Ascending aorta (tissue), 2 donors: ENCODE measurements around the gene TDP2. TPM values are rescaled to one million over a fixed set of nuclear protein-coding genes. Genes with fewer than 3 reads are reported as not detected.
A peak's percentile ranks its signal among the peaks of the same experiment; 100 is the strongest.
"Not testable (repeated sequence)": the region's sequence is repeated elsewhere in the genome, so short reads cannot be mapped to it uniquely, and the experiment has no call there.

Experiments
- DNase-seq, 2 donors: peaks; one replicate each; pipeline ENCODE4 v3.0.0-alpha.2; 2019; ENCODE audit warnings: low spot score in 2 of 2
- H3K27ac ChIP-seq, 2 donors: fragments of 200-600 bp; sonication (generic); one replicate each; pipeline ENCODE4 v1.5.1; 2016 to 2017; ENCODE audit warnings: mild to moderate bottlenecking in 1 of 2
- H3K27me3 ChIP-seq: fragments of 200-600 bp; sonication (generic); one replicate; pipeline ENCODE4 v1.5.1; 2017
- H3K36me3 ChIP-seq, 2 donors: fragments of 200-600 bp; sonication (generic); one replicate each; pipeline ENCODE4 v1.5.1; 2016
- H3K4me1 ChIP-seq, 2 donors: fragments of 200-600 bp; sonication (generic); one replicate each; pipeline ENCODE4 v1.5.1; 2016 to 2017; ENCODE audit warnings: mild to moderate bottlenecking in 1 of 2
- H3K4me3 ChIP-seq, 2 donors: fragments of 200-600 bp; sonication (generic); one replicate each; pipeline ENCODE4 v1.5.1; 2016 to 2017; ENCODE audit warnings: mild to moderate bottlenecking in 1 of 2
- H3K9me3 ChIP-seq, 2 donors: fragments of 200-600 bp; sonication (generic); one replicate each; pipeline ENCODE4 v1.5.1; 2016
- intact Hi-C: fragments of 100-400 bp; cut with DNase I; formaldehyde crosslinking; loops from one replicate; pipeline ENCODE4 v1.15.1; 2023
- total RNA-seq: library from RNA; depleted of rRNA; stranded (reverse); fragments of >200 nt; gene quantifications from one replicate; pipeline ENCODE4 v1.1.0, GENCODE V29; 2016
- TF ChIP-seq, protein P1 (sequence below), 3 experiments: fragments of 200-600 bp in 2 of 3; fragments of 450-650 bp in 1 of 3; sonication (generic) in 2 of 3; IDR thresholded peaks; one replicate each; pipeline ENCODE4 v1.5.1; 2016 to 2019; ENCODE audit warnings: antibody characterized with exemption in 3 of 3, mild to moderate bottlenecking in 1 of 3, moderate library complexity in 1 of 3

Gene TDP2
- total RNA-seq, 1 donor from 2014 or later = 5.6 TPM

DNA sequence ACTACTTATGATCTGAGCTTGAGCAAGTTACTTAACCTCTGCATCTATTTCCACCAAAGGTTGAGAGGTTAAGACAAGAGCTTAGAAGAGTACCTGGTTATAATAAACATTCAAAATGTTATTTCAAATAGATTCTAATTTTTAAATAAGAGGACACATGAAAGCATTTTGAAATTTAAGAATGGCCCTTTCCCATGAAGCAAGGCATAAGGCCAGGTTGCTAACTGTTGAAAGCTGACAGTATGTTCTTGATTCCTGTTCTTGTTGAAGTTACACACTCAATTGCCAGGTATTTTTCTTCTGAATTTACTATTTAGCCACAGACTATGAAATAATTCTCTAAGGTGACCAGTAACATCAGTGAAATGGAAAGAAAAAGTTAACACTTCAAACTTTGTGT, 37.8 kb upstream of the TDP2 start:
- DNase-seq = no peak
- Histone ChIP-seq H3K4me1 (peaks cover 0 to 8% of the 10 kb centered on the region in 2 donors), H3K36me3 (peaks cover 45 to 81% of the 10 kb centered on the region in 2 donors), H3K27ac (no peak overlapping the region), H3K4me3 (no peak overlapping the region), H3K27me3 (no peaks in the 10 kb centered on the region), H3K9me3 (no peaks in the 10 kb centered on the region)
- TF ChIP-seq, protein P1, sequence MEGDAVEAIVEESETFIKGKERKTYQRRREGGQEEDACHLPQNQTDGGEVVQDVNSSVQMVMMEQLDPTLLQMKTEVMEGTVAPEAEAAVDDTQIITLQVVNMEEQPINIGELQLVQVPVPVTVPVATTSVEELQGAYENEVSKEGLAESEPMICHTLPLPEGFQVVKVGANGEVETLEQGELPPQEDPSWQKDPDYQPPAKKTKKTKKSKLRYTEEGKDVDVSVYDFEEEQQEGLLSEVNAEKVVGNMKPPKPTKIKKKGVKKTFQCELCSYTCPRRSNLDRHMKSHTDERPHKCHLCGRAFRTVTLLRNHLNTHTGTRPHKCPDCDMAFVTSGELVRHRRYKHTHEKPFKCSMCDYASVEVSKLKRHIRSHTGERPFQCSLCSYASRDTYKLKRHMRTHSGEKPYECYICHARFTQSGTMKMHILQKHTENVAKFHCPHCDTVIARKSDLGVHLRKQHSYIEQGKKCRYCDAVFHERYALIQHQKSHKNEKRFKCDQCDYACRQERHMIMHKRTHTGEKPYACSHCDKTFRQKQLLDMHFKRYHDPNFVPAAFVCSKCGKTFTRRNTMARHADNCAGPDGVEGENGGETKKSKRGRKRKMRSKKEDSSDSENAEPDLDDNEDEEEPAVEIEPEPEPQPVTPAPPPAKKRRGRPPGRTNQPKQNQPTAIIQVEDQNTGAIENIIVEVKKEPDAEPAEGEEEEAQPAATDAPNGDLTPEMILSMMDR (IDR thresholded peaks at IDR 0.05) = no peak
- intact Hi-C loops = no loop called here

DNA sequence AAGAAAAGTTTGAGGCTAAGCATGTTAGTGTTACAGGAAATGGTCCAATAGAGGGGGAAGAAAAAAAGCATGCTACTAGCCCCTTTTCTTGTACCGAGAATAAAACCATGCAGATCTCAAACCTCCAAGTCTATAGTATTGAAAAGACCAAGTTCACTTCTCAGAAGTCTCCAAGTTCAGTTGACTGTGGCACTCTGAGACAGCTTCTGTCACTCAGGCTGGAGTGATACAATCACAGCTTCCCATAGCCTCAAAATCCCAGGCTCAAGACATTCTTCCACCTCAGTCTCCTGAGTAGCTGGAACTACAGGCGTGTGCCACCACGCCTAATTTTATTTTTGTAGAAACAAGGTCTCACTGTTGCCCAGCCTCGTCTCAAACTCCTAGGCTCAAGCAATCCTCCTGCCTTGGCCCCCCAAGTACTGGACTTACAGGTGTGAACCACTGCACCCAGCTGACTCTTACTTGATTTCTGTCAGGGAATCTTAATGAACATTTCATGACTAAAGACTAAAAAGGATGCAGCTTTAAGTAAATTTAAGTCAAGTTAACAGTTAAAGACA, 36.1 kb upstream of the TDP2 start:
- intact Hi-C loops = no loop called here
- H3K36me3 ChIP-seq = peaks cover 34 to 64% of the 10 kb centered on the region in 2 donors
- TF ChIP-seq, protein P1 (IDR thresholded peaks at IDR 0.05) = no peak

DNA sequence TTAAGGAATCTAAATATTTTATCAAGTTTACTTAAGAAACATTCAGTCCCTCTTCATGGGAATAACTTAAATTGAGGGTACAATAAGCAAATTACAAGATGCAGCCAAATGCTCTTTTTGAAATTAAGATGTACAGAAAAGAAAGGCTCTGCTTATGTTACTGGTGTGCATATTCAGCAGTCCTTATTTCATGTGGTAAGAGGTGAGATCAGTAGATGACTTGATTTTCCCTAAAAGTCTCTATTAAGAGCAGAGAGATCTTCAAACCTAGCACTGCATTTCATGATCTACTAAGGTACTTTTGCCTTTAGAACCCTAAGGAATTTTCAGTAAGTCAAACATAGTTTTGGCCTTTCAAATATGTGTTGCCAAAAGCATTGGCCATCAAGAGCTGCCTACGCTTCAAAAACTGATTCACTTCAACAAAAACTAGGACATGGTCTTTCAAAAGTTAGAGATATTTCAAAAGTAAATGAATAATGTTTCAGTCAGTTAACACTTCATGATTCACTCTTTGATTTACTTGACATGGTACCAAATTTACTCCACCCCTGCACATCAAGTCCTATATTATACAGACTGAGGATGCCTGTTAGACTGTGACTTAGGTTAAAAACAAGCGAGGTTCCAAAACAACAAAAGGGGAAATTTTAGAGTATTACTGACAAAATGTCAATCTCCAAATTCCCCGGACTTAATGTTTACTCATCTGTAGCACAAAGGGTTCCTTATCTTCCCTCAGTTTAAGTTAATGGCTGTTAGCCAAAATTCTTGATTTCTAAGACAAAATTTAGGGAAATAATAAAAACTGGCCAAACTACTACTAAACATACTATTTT, 33.0 kb upstream of the TDP2 start:
- H3K4me1 ChIP-seq = peaks cover 0 to 7% of the 10 kb centered on the region in 2 donors
- H3K27ac ChIP-seq = peak overlapping the region; percentile 8 to 21
- H3K36me3 ChIP-seq = peaks cover 7 to 33% of the 10 kb centered on the region in 2 donors
- H3K27me3 ChIP-seq = no peaks in the 10 kb centered on the region
- DNase-seq = no peak
- intact Hi-C loops = no loop called here
- TF ChIP-seq, protein P1 (IDR thresholded peaks at IDR 0.05) = no peak
- H3K4me3 ChIP-seq = no peak overlapping the region
- no peaks in the 10 kb centered on the region for H3K9me3 ChIP-seq

More for the DNA sequence above, 36.1 kb upstream of the TDP2 start:
- no peaks in the 10 kb centered on the region for H3K9me3 ChIP-seq
- H3K27ac ChIP-seq = no peak overlapping the region
- no peak for DNase-seq
- no peak overlapping the region for H3K4me3 ChIP-seq
- H3K27me3 ChIP-seq = no peaks in the 10 kb centered on the region
- H3K4me1 ChIP-seq = peaks cover 0 to 7% of the 10 kb centered on the region in 2 donors

DNA sequence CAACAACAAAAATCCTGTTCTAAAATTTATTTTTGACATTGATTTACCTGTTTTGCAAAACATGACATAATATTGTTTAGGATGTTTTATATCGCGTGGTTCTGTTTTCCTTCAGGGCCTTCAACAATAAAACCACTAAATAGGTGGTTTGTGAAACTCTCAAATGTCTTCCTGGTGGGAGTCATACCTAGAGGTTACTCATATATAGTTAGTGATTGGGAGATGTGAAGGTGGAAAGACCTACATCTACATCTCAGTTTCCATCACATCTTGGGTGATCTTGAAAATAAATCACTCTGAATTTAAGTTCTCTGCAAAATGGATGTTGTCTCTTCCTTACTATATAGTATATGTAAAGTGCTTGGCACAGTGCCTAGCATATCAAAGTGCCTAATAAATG, 29.4 kb upstream of the TDP2 start:
- TF ChIP-seq, protein P1 (IDR thresholded peaks at IDR 0.05) = no peak
- Histone ChIP-seq H3K4me1 (peaks cover 0 to 7% of the 10 kb centered on the region in 2 donors), H3K27ac (no peak overlapping the region), H3K4me3 (no peak overlapping the region), H3K27me3 (no peaks in the 10 kb centered on the region), H3K36me3 (no peaks in the 10 kb centered on the region), H3K9me3 (no peaks in the 10 kb centered on the region)
- no peak for DNase-seq
- intact Hi-C loops = no loop called here

DNA sequence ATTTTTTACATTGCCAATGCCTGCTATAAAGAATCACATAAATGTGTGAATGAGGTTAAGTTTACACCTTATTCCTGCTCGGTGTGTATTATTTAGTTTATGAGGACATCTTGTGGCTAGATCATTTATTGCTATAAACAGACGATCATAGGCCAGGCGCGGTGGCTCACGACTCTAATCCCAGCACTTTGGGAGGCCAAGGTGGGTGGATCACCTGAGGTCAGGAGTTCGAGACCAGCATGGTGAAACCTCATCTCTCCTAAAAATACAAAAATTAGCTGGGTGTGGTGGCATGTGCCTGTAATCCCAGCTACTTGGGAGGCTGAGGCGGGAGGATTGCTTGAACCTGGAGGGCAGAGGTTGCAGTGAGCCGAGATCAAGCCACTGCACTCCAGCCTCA, 28.9 kb upstream of the TDP2 start:
- H3K27ac ChIP-seq, H3K9me3 ChIP-seq, H3K4me1 ChIP-seq, DNase-seq, H3K36me3 ChIP-seq, H3K4me3 ChIP-seq, H3K27me3 ChIP-seq: not testable (repeated sequence)
- intact Hi-C loops = loop anchor here (1.0 to 2.0 kb wide), 2 partner anchors 114 to 265 kb away; no protein-coding TSS in a partner anchor
- TF ChIP-seq, protein P1 (IDR thresholded peaks at IDR 0.05) = peak; percentile 39 to 50 (median 44)
